Cerebellar cortex (tissue), 1 donor: ENCODE measurements around the gene EDA.

Experiments used
- DNase-seq: peaks from one replicate; pipeline ENCODE4 v3.0.0-alpha.2; 2015; ENCODE audit warnings: low spot score

The EDA gene

GRCh38 chrX:69615779-69616456, at the start of gene EDA:
Gene EDA (plus strand): TSS chrX:69616113.
- peak; percentile 58 for DNase-seq

GRCh38 chrX:69568828-69569227, 47.1 kb upstream of the EDA start:
- no peak for DNase-seq

GRCh38 chrX:69597399-69597798, 18.5 kb upstream of the EDA start:
- DNase-seq, result no peak

GRCh38 chrX:69600182-69600581, 15.7 kb upstream of the EDA start:
- no peak for DNase-seq

GRCh38 chrX:69603566-69604194, 12.2 kb upstream of the EDA start:
- no peak for DNase-seq

- DNase-seq, result no peak
These were observed 10.4 kb upstream of the EDA start for GRCh38 chrX:69605521-69605920.

- DNase-seq, result no peak
These were observed 8.3 kb upstream of the EDA start for GRCh38 chrX:69607616-69608015.

GRCh38 chrX:69613946-69614345, 2.0 kb upstream of the EDA start:
- no peak for DNase-seq

- DNase-seq, result no peak
These were observed 1.0 kb upstream of the EDA start for GRCh38 chrX:69614886-69615285.

GRCh38 chrX:69615342-69615741, 571 bp upstream of the EDA start:
- no peak for DNase-seq

- no peak for DNase-seq
These were observed 717 bp downstream of the EDA start for GRCh38 chrX:69616457-69617203.

GRCh38 chrX:69618803-69619202, 2.9 kb downstream of the EDA start:
- DNase-seq, result peak; percentile 44

GRCh38 chrX:69626129-69626528, 10.2 kb downstream of the EDA start:
- no peak for DNase-seq

GRCh38 chrX:69627744-69628143, 11.8 kb downstream of the EDA start:
- DNase-seq, result no peak

GRCh38 chrX:69630147-69630546, 14.2 kb downstream of the EDA start:
- no peak for DNase-seq

GRCh38 chrX:69664693-69665092, 48.8 kb downstream of the EDA start:
- no peak for DNase-seq

- DNase-seq, result no peak
These were observed 54.2 kb downstream of the EDA start for GRCh38 chrX:69670001-69670555.

GRCh38 chrX:69674891-69675290, 59.0 kb downstream of the EDA start:
- DNase-seq, result no peak

- DNase-seq, result no peak
These were observed 89.9 kb downstream of the EDA start for GRCh38 chrX:69705818-69706217.

- no peak for DNase-seq
These were observed 102.2 kb downstream of the EDA start for GRCh38 chrX:69718102-69718501.

- no peak for DNase-seq
These were observed 108.4 kb downstream of the EDA start for GRCh38 chrX:69724307-69724706.

- DNase-seq, result no peak
These were observed 124.4 kb downstream of the EDA start for GRCh38 chrX:69740317-69740716.

GRCh38 chrX:69741721-69742120, 125.8 kb downstream of the EDA start:
- no peak for DNase-seq
